ENCODE results near the gene STXBP1. TPM values are rescaled to one million over a fixed set of nuclear protein-coding genes. Genes with fewer than 3 reads are reported as not detected.

The STXBP1 gene
- polyA plus RNA-seq, 10 donors: 9.9 to 17.4 (median 14.2) TPM

GRCh38 chr9:127730262-127730661 is 118.2 kb downstream of the STXBP1 start:
- DNase-seq: no peak

DNA sequence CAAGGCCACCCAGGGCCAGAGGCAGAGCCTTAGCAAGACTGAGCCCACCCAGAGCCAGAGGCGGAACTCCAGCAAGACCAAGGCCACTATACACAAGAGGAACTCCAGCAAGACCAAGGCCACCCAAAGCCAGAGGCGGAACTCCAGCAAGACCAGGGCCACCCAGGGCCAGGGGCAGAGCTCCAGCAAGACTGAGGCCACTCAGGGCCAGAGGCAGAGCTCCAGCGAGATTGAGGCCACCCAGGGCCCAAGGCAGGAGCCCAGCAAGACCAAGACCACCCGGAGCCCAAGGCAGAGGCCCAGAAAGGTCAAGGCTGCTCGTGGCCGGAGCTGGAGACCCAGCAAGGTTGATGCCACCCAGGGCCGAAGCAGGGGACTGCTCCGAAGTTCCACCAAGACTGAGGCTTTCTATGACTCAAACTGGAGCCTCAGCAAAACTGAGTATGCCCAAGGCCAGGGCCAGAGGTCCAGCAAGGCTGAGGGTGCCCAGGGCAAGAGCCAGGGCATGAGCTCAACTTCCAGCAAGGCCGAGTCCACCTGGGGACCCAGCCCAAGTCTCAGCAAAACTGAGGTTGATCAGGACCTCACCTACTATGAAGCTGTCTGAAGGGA is 118.8 kb downstream of the STXBP1 start:
- DNase-seq: no peak

DNA sequence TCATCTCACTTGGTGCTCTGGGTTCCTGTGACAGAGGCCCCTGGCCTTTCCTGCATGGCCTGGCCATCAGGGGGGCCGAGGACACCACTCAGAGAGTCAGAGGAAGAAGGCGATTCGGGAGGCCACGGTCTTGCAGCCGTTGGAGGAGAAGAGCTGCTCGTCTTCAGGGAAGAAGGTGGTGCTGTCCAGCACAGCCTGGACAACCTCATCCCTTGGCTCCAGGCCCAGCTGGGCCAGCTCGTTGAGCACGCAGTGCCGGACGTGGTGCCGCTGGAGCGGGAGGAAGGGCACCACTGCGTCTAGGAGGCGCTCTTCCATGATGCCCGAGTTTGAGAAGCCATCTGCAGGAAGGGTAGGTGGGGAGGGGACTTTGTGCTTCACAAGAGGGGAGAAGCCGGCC is 119.9 kb downstream of the STXBP1 start:
- DNase-seq: no peak

DNA sequence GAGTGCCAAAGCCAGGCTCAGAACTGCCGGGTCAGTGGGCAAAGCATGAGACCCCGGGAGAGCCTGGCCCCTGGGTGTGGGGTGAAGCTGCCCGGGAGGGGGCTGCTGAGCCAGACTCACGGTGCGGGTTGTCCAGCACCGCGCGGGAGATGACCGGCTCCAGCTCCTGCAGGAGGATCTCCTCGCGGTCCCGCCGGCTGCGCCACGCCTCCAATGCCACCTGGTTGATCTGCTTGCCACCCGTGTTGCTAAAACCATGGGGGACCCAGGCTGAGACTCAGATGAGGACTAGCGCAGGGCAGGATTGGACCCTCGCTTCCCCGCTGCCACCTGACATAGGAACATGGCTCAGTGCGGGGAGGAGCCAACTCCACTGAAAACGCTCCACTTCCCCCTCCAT is 120.4 kb downstream of the STXBP1 start:
- DNase-seq: no peak

GRCh38 chr9:127733614-127734013 is 121.5 kb downstream of the STXBP1 start:
- DNase-seq: no peak

DNA sequence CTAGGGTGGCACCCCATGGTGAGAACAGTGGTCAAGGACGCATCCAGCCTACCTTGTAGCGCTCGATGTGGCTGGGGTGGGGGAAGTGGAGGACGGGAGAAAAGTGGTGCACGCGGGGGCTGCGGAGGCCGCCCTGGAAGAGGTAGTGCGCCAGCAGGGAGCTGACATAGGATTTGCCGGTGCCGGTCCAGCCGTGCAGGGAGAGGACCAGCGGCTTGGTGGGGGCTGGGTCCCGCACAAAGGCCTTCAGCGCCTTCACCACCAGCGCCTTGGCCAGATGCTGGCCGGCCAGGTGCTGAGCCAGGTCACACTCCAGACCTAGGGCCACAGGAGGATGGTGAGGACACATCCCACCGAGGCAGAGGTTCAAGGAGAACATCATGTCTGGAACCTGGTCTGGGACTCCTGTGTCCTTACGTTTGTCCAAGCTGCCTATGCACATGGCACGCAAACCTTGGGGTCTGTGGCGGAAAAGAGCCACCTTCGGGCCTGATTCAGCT is 122.2 kb downstream of the STXBP1 start:
- peak in 1 of 3 donors; percentile 26 for DNase-seq

- DNase-seq: peak; percentile 97 to 99 (median 98)
These were observed 122.9 kb downstream of the STXBP1 start, which contains the start of gene TOR2A for GRCh38 chr9:127734747-127735529. TSS of gene TOR2A (minus strand) at chr9:127735294. CDS start at chr9:127735270, 24 bp downstream.

GRCh38 chr9:127735530-127736185 is 123.6 kb downstream of the STXBP1 start:
- DNase-seq: no peak

DNA sequence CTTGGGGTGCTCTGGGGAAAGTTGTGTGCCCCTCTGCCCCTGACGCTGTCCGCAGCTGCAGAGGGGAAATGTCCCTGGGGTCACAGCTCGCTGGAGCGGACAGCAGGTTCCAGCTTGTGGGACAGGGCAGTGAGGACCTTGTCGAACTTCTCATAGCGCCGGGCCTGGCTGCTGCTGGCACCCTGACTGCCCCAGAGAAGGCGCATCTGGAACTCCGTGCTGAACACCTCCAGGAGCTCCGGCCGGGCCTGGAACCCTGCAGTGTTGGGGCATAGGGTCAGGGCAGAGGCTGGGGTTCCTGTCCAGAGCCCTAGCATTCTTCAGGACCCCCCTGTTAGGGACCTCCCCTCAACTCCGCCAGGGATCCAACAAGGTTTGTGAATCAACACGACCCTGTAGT is 126.6 kb downstream of the STXBP1 start:
- no peak for DNase-seq

DNA sequence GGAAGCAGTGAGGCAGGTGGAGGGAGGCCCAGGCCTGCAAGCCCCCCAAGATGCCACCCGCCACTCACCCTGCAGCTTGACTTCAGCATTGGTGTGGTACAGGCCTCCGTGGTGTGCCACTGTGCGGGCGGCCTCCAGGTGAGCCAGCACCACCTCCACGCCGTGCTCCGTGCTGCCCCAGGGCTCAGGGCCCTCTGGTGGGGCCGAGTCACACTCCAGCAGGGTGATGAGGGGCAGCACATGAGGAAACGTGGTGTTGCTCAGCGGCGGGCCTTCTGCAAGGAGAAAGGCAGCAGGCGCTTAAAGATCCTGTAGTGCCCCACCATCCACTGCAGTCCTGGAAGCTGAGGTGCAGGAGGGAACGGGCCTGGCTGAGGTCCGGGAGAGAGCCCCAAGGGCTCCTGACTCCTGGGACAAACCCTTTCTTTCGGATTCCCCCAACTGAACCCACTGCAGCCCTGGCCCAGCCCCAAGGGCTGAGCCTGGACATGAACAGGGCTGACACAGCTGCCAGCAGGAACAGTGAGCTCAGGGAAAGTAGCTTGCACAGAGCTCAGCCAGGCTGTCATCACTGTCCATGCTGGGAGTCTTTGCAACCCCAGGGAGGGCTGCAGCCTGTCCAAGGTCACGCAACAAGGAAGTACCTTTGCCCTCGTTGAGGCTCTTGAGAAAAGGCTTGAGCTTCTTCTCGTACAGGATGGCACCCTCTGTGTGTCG is 127.7 kb downstream of the STXBP1 start:
- DNase-seq: no peak

DNA sequence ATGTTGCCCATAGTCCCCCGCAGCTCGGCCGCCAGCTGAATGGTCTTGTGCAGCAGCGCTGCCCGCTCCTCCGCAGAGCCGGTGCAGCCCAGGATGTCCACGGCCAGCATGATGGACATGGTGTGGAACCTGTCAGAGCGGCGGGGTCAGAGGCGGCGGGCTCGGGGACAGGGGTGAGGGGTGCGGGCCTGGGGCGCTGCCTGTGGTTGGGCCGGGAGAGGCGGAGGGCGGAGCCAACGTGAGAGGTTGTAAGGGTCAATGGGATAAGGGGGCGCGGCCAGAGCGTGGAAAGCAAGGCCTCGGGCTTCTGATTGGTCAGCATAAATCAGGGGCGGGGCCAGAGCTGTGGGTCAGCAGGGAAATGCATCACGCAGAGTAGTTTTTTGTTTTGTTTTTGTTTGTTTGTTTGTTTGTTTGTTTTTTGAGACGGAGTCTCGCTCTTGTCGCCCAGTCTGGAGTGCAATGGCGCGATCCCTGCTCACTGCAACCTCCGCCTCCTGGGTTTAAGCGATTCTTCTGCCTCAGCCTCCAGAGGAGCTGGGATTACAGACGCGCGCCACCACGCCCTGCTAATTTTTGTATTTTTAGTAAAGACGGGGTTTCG is 129.9 kb downstream of the STXBP1 start:
- DNase-seq: peak in 1 of 3 donors; percentile 72

Other genes with a start within 250 kb of the STXBP1 start
- 10 to 100 TPM in 7 of 10 donors, 1 to 10 TPM in 3; 8.5 to 15.2 (median 11.8) TPM for gene SLC2A8, start 215.1 kb upstream of the STXBP1 start, polyA plus RNA-seq (ENCODE audit: insufficient read length in 10 of 10)
- gene ZNF79, start 187.9 kb upstream of the STXBP1 start, polyA plus RNA-seq (ENCODE audit: insufficient read length in 10 of 10): 1 to 10 TPM; 4.0 to 7.3 (median 4.6) TPM
- gene RPL12, start 160.9 kb upstream of the STXBP1 start, polyA plus RNA-seq (ENCODE audit: insufficient read length in 10 of 10): 1,000 to 10,000 TPM; 1,554 to 2,407 (median 2,044) TPM
- 10 to 100 TPM; 10.8 to 15.1 (median 13.6) TPM for gene LRSAM1, start 160.8 kb upstream of the STXBP1 start, polyA plus RNA-seq (ENCODE audit: insufficient read length in 10 of 10)
- gene CFAP157, start 94.7 kb downstream of the STXBP1 start, polyA plus RNA-seq (ENCODE audit: insufficient read length in 10 of 10): 1 to 10 TPM in 6 of 10 donors, under 1 TPM in 4; 0.64 to 1.5 (median 1.1) TPM
- 1 to 10 TPM; 4.4 to 8.2 (median 6.4) TPM for gene PTRH1, start 103.4 kb downstream of the STXBP1 start, polyA plus RNA-seq (ENCODE audit: insufficient read length in 10 of 10)
- gene TTC16, start 103.8 kb downstream of the STXBP1 start, polyA plus RNA-seq (ENCODE audit: insufficient read length in 10 of 10): under 1 TPM in 6 of 10 donors, not detected in 4; 0.03 to 0.16 (median 0.06) TPM
- 10 to 100 TPM in 1 of 10 donors, 1 to 10 TPM in 9; 5.8 to 11.8 (median 7.1) TPM for gene TOR2A, start 123.0 kb downstream of the STXBP1 start, polyA plus RNA-seq (ENCODE audit: insufficient read length in 10 of 10)
- 10 to 100 TPM; 15.5 to 24.4 (median 18.0) TPM for gene SH2D3C, start 166.4 kb downstream of the STXBP1 start, polyA plus RNA-seq (ENCODE audit: insufficient read length in 10 of 10)
- 10 to 100 TPM; 36.7 to 46.5 (median 41.3) TPM for gene CDK9, start 173.8 kb downstream of the STXBP1 start, polyA plus RNA-seq (ENCODE audit: insufficient read length in 10 of 10)
- gene FPGS, start 190.6 kb downstream of the STXBP1 start, polyA plus RNA-seq (ENCODE audit: insufficient read length in 10 of 10): 10 to 100 TPM; 28.8 to 42.1 (median 37.9) TPM
- gene ENG, start 242.4 kb downstream of the STXBP1 start, polyA plus RNA-seq (ENCODE audit: insufficient read length in 10 of 10): 10 to 100 TPM; 40.6 to 74.5 (median 52.4) TPM

Data from muscle of back (tissue), 11 donors.